HepG2 (cell line): Measurements from ENCODE around the gene MAN2C1. TPM values are rescaled to one million over a fixed set of nuclear protein-coding genes. Genes with fewer than 3 reads are reported as not detected.
A peak's percentile ranks its signal among the peaks of the same experiment; 100 is the strongest.

Source experiments
- HMGA1 ChIP-seq: sonication (generic); formaldehyde crosslinking; conservative IDR thresholded peaks from 2 replicates; pipeline ENCODE4 v1.4.0; 2020; ENCODE audit warnings: missing genetic modification reagents
- NPAS2 ChIP-seq: sonication (generic); formaldehyde crosslinking; IDR thresholded peaks from 2 replicates; pipeline ENCODE4 v1.8.0; 2022; ENCODE audit warnings: mild to moderate bottlenecking, missing genetic modification reagents, borderline replicate concordance
- PRDM15 ChIP-seq: sonication (generic); formaldehyde crosslinking; IDR thresholded peaks from 2 replicates; pipeline ENCODE4 v1.4.0; 2020; ENCODE audit warnings: missing genetic modification reagents
- SMAD1 ChIP-seq: sonication (generic); formaldehyde crosslinking; IDR thresholded peaks from 2 replicates; pipeline ENCODE4 v1.4.0; 2020; ENCODE audit warnings: missing genetic modification reagents, low read depth, mild to moderate bottlenecking, borderline replicate concordance
- TOPORS ChIP-seq: sonication (generic); formaldehyde crosslinking; IDR thresholded peaks from 2 replicates; pipeline ENCODE4 v1.8.0; 2023; ENCODE audit warnings: mild to moderate bottlenecking, missing genetic modification reagents
- ZBTB2 ChIP-seq: sonication (generic); formaldehyde crosslinking; IDR thresholded peaks from 2 replicates; pipeline ENCODE4 v1.8.0; 2022; ENCODE audit warnings: low read depth, missing genetic modification reagents
- ZNF263 ChIP-seq: sonication (generic); formaldehyde crosslinking; IDR thresholded peaks from 2 replicates; pipeline ENCODE4 v1.4.0; 2020; ENCODE audit warnings: missing genetic modification reagents
- polyA plus RNA-seq, 8 experiments: library from polyadenylated mRNA; depleted of rRNA in 3 of 8; stranded (reverse) in 7 of 8; unstranded in 1 of 8; fragments of >200 nt; fragmentation: Illumina TruSeq in 4 of 8; extraction: Trizol in 4 of 8; gene quantifications; 2 replicates each; pipeline versions ENCODE4 v1.2.1 to v1.2.3, GENCODE V29; 2011 to 2016; ENCODE audit warnings: low read depth in 4 of 8, missing spikeins in 1 of 8, mixed read lengths in 1 of 8; ENCODE audit not compliant: insufficient read depth in 1 of 8
- total RNA-seq, 5 experiments: library from RNA; depleted of rRNA; stranded (reverse); fragments of >200 nt; fragmentation: Illumina TruSeq; extraction: Trizol; gene quantifications; 2 replicates each; pipeline ENCODE4 v1.2.3, GENCODE V29; 2016; ENCODE audit warnings: low read depth in 1 of 5

The MAN2C1 gene
- total and polyA plus RNA-seq, 2 of the 13 experiments (the other 11 are each of a cell fraction or from before 2014, with no cell fraction given) = 62.6 to 71.0 TPM

GRCh38 chr15:75348562-75349350 is 19.7 kb downstream of the MAN2C1 start (continued):
- TF ChIP-seq ZBTB2 (CRISPR knock-in tag) (no peak), NPAS2 (CRISPR knock-in tag) (no peak), SMAD1 (CRISPR knock-in tag) (no peak), HMGA1 (no peak), TOPORS (CRISPR knock-in tag) (no peak), PRDM15 (CRISPR knock-in tag) (peak; percentile 73), ZNF263 (CRISPR knock-in tag) (peak; percentile 32; the same call in 1 of the 2 replicates)
